Measurements from ENCODE around the gene GARIN5A. TPM values are rescaled to one million over a fixed set of nuclear protein-coding genes. Genes with fewer than 3 reads are reported as not detected.

Gene GARIN5A
- polyA plus RNA-seq, 1 of the 3 experiments (the other 2 are of a cell fraction), result 1.3 TPM

DNA sequence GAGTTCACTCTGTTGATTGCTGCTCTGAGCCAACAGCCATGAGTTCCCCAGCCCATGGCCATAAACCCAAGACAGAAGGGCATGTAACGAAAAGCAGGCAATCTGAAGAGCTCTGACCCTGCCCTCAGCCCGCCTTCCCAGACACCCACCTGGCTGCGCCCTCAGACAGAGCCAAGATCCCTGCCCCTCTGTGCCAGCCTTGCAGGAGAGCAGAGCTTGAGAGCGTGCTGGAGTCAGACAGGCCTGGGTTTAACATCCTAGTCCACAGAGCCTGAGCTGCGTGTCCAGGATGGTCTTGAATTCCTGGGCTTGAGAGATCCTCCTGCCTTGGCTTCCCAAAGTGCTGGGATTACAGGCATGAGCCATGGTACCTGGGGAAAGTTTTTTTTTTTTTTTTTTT, 19.3 kb downstream of the GARIN5A start:
- ChIA-PET CTCF (interaction anchor here (0.8 to 1.8 kb wide), 5 partner anchors 11 to 100 kb away, joined by 4 to 6 read pairs (median 5); no protein-coding TSS in a partner anchor), POLR2A (no interaction called here)
- H4K20me1 ChIP-seq (ENCODE audit: insufficient read depth), result no peaks in the 10 kb centered on the region
- no peak overlapping the region for H3K27ac ChIP-seq (ENCODE audit: low read depth in 2 of 2, low read length in 1 of 2)
- no peak for DNase-seq
- H3K4me2 ChIP-seq, result no peak overlapping the region
- no peaks in the 10 kb centered on the region for H3K36me3 ChIP-seq (replicated peaks in 1 of 2; ENCODE audit: control insufficient read depth in 1 of 2, insufficient read depth in 2 of 2, low read length in 1 of 2)
- H3K9me3 ChIP-seq, result no peaks in the 10 kb centered on the region
- no peak overlapping the region for H3K4me3 ChIP-seq (ENCODE audit: low read depth in 2 of 2, low read length in 1 of 2)
- peaks cover 0 to 4% of the 10 kb centered on the region in 2 experiments; a peak in 1 of 4 replicates for H3K4me1 ChIP-seq (ENCODE audit: control insufficient read depth in 1 of 2, insufficient read depth in 2 of 2, low read depth in 1 of 2, low read length in 1 of 2)
- no peaks in the 10 kb centered on the region for H3K9me2 ChIP-seq
- 43% methylated on average over 5 of the region's 5 CpGs for WGBS (ENCODE audit: low lambda C conversion rate)
- H2AFZ ChIP-seq (ENCODE audit: low read depth), result no peak overlapping the region
- H3K27me3 ChIP-seq (ENCODE audit: insufficient read depth), result peaks cover 5% of the 10 kb centered on the region; the same call in 1 of the 2 replicates
- no peaks in the 10 kb centered on the region for H3F3A ChIP-seq (replicated peaks; ENCODE audit: insufficient read depth)
- H3K79me2 ChIP-seq (ENCODE audit: insufficient read depth), result no peaks in the 10 kb centered on the region
- no peak for TF ChIP-seq TEAD4 (IDR thresholded peaks at IDR 0.05; ENCODE audit: borderline replicate concordance, insufficient read depth)
- no peak for TF ChIP-seq RXRA (IDR thresholded peaks at IDR 0.05; ENCODE audit: borderline replicate concordance, low read depth)
- TF ChIP-seq, protein P1, sequence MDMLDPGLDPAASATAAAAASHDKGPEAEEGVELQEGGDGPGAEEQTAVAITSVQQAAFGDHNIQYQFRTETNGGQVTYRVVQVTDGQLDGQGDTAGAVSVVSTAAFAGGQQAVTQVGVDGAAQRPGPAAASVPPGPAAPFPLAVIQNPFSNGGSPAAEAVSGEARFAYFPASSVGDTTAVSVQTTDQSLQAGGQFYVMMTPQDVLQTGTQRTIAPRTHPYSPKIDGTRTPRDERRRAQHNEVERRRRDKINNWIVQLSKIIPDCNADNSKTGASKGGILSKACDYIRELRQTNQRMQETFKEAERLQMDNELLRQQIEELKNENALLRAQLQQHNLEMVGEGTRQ (IDR thresholded peaks at IDR 0.05; ENCODE audit: borderline replicate concordance, low read depth, low read length), result no peak
- TF ChIP-seq, protein P2, sequence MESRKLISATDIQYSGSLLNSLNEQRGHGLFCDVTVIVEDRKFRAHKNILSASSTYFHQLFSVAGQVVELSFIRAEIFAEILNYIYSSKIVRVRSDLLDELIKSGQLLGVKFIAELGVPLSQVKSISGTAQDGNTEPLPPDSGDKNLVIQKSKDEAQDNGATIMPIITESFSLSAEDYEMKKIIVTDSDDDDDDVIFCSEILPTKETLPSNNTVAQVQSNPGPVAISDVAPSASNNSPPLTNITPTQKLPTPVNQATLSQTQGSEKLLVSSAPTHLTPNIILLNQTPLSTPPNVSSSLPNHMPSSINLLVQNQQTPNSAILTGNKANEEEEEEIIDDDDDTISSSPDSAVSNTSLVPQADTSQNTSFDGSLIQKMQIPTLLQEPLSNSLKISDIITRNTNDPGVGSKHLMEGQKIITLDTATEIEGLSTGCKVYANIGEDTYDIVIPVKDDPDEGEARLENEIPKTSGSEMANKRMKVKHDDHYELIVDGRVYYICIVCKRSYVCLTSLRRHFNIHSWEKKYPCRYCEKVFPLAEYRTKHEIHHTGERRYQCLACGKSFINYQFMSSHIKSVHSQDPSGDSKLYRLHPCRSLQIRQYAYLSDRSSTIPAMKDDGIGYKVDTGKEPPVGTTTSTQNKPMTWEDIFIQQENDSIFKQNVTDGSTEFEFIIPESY (IDR thresholded peaks at IDR 0.05; ENCODE audit: borderline replicate concordance, low read depth), result no peak
- TF ChIP-seq ELF1 (IDR thresholded peaks at IDR 0.05), result no peak
- TF ChIP-seq POLR2AphosphoS5 (IDR thresholded peaks at IDR 0.05; ENCODE audit: low read depth, low read length), result no peak
- TF ChIP-seq RCOR1 (IDR thresholded peaks at IDR 0.05; ENCODE audit: low read length), result no peak
- no peak for TF ChIP-seq NRF1 (IDR thresholded peaks at IDR 0.05; ENCODE audit: low read depth, low read length)
- TF ChIP-seq EP300 (IDR thresholded peaks at IDR 0.05; ENCODE audit: borderline replicate concordance in 1 of 2, low read depth in 1 of 2, low read length in 1 of 2), result no peak
- TF ChIP-seq, protein P3, sequence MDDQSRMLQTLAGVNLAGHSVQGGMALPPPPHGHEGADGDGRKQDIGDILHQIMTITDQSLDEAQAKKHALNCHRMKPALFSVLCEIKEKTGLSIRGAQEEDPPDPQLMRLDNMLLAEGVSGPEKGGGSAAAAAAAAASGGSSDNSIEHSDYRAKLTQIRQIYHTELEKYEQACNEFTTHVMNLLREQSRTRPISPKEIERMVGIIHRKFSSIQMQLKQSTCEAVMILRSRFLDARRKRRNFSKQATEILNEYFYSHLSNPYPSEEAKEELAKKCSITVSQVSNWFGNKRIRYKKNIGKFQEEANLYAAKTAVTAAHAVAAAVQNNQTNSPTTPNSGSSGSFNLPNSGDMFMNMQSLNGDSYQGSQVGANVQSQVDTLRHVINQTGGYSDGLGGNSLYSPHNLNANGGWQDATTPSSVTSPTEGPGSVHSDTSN (IDR thresholded peaks at IDR 0.05), result no peak
- no peak for TF ChIP-seq FOXJ3 (CRISPR knock-in tag; IDR thresholded peaks at IDR 0.05)
- TF ChIP-seq MXI1 (IDR thresholded peaks at IDR 0.05; ENCODE audit: low read depth, low read length), result no peak
- TF ChIP-seq, protein P4, sequence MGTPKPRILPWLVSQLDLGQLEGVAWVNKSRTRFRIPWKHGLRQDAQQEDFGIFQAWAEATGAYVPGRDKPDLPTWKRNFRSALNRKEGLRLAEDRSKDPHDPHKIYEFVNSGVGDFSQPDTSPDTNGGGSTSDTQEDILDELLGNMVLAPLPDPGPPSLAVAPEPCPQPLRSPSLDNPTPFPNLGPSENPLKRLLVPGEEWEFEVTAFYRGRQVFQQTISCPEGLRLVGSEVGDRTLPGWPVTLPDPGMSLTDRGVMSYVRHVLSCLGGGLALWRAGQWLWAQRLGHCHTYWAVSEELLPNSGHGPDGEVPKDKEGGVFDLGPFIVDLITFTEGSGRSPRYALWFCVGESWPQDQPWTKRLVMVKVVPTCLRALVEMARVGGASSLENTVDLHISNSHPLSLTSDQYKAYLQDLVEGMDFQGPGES (IDR thresholded peaks at IDR 0.05; ENCODE audit: low read depth, low read length), result no peak
- no peak for TF ChIP-seq SMC3 (IDR thresholded peaks at IDR 0.05; ENCODE audit: low read depth, low read length)
- TF ChIP-seq GATA2 (CRISPR knock-in tag; IDR thresholded peaks at IDR 0.05), result no peak
- TF ChIP-seq, protein P5, sequence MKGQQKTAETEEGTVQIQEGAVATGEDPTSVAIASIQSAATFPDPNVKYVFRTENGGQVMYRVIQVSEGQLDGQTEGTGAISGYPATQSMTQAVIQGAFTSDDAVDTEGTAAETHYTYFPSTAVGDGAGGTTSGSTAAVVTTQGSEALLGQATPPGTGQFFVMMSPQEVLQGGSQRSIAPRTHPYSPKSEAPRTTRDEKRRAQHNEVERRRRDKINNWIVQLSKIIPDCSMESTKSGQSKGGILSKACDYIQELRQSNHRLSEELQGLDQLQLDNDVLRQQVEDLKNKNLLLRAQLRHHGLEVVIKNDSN (IDR thresholded peaks at IDR 0.05; ENCODE audit: borderline replicate concordance, low read depth), result no peak
- no peak for TF ChIP-seq TAF1 (IDR thresholded peaks at IDR 0.05; ENCODE audit: borderline replicate concordance, low read depth, low read length)
- H3K9ac ChIP-seq, result no peak overlapping the region

Measured in SK-N-SH (cell line).